Stimulated activated CD4-positive, alpha-beta T cell treated with anti-CD3 and anti-CD28 coated beads, Interleukin-1b, Interleukin-23, amount 100 ng/mL, for 4 hours (primary cell): ENCODE measurements around the gene NFIX.
"Not testable (repeated sequence)": the region's sequence is repeated elsewhere in the genome, so short reads cannot be mapped to it uniquely, and the experiment has no call there.

Experiments used
- DNase-seq, 2 donors: peaks; one replicate each; pipeline ENCODE4 v3.0.0-alpha.2; 2020; ENCODE audit warnings: low read depth in 2 of 2

NFIX gene

DNA sequence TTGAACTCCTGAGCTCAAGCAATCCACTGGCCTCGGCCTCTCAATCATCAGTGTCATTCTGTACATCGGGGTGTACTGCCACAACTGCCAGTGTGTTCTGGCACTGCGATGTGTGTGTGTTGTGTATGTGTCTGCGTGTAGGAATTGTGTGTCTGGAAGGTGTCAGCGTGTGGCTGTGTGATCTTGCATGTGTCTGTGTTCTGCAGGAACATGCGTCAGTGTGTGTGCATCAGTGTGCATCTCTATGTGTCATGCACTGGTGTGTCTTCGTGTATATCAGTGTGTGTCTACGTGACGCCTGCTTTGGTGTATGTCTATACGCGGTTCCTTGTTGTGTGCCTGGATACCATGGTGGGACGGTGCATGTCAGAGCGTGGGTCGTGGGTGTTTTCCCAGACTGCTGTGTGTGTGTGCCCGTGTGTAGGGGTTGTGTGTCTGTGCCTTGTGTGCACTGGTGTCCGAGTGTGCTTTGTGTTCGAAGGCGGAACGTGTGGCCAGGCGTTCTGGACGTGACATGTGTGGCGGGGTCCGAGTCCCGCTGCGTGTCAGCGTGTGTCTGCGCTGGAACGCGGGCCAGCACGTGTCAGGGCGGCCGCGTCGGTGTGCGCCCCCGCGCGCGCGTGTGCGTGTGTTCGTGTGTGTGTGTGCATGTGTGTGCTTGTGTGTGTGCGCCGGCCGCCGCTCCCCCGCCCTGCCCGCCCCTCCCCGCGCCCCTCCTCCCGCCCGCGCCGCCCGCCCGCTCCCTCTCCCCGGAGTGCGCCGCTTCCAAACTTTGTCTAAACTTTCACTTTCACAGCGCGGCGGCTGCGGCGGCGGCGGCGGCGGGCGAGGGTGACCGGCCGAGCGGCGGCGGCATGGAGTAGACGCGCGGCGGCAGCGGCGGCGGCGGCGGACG is at the start of gene NFIX:
TSS of gene NFIX (plus strand) at position 775 of the 895 bp plus-strand sequence. CDS start 363 bp downstream, outside the sequence.
- peak; percentile 62 to 65 for DNase-seq

DNA sequence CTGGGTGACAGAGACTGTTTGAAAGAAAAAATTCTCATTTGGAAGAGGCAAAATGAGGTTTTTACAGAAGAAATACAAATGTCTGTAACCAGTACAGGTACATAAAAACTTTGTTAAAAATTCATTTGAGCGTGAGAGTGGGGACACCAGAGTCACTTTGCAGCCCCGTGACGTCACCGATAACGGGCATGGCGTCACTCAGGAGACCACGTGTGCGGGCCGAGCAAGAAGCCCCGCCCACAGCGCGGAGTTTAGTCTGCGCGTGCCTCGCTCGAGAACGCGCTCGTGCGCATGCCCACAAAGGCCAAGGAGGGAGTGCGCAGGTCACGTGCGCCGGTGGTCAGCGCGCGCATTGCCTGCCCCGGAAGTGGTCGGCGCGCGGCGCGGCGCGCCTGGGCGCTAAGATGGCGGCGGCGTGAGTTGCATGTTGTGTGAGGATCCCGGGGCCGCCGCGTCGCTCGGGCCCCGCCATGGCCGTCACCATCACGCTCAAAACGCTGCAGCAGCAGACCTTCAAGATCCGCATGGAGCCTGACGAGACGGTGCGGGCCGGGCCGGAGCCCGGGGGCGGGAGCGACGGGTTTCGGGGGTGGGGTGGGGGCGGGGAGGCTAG is 49.7 kb upstream of the NFIX start, which contains the start of gene RAD23A:
TSS of gene RAD23A (plus strand) at position 384 of the 613 bp plus-strand sequence. CDS start at position 471, 87 bp downstream.
- peak; percentile 98 to 99 for DNase-seq

DNA sequence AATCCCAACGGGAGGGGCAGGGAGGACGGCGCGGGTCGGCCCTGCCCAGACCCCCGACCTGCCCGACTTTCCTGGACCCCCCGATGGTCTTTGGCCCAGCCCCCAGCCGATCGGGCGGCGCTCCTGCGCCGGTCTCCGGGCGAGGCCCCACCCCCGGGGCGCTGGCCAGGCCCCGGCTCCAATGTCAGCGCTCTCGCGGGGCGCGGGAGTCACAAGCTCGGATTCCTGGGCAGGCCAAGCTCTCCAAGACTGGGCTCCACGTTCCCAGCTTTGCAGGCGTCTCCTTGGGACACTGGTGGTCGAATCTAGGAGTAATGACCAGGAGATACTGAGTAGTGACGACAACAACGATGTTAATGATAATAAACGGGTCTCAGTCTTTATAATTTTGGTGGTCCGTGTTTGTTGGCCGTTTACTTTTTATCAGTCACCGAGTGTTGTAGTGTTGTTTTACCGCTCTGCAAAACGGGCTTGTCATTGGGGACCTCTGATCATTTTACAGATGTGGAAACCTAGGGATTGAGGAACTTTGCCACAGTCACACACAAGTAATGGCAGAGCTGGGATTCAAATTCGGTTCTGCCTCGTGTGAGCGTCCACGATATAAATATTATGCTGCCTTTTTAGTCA is 49.1 kb upstream of the NFIX start:
- DNase-seq: peak in 1 of 2 donors; percentile 56

DNA sequence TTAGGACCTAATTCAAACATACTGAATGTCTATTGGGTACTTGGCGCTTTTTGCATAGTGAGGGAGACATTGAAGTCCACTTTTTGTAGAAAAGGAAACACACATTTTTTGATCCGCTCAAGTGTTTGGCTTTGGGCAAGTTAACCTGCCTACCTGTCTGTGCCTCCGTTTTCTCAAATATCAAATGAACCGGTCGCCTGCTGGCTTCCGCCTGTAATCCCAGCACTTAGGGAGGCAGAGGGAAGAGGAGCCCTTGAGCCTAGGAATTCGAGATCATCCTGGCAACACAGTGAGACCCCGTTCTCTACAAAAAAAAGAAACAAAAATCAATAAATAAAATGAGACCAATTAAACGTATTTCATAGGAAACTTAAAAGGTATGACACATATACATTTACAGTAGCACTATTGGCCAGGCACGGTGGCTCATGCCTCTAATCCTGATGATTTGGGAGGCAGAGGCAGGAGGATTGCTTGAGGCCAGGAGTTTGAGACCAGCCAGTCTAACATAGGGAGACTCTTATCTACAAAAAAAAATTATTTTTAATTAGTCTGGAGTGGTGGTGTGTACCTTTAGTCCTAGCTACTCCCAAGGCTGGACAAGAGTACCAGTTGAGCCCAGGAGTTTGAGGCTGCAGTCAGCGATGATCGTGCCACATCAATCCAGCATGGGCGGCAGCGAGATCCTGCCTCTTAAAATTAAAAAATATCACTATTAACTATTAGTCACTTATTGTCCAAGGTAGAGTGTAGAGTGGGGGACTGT is 48.4 kb upstream of the NFIX start:
- DNase-seq: no peak

DNA sequence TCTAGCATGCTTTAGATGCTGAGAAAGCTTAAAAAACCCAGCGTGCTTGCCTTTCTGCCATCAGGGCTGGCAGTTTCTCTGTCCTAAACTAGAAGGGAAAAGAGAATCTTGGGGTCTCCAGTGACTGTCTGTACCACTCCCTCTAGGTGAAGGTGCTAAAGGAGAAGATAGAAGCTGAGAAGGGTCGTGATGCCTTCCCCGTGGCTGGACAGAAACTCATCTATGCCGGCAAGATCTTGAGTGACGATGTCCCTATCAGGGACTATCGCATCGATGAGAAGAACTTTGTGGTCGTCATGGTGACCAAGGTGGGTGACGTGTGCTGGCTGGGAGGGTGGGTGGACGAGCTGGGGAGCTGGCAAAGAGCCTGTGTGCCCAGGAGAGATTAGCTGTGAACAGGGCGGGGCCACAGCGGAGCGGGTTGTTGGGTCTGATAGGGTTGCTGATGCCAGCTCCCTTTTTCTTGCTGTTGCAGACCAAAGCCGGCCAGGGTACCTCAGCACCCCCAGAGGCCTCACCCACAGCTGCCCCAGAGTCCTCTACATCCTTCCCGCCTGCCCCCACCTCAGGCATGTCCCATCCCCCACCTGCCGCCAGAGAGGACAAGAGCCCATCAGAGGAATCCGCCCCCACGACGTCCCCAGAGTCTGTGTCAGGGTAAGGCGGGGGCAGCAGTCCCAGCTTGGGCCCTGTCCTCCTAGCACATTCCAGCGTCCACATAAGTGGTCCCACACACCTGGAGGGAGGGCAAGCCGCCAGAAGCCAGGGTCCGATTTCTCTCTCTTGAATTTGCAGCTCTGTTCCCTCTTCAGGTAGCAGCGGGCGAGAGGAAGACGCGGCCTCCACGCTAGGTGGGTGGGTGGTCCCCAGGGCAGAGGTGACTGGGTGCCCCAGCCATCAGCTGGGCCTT is 47.3 kb upstream of the NFIX start:
- no peak for DNase-seq

DNA sequence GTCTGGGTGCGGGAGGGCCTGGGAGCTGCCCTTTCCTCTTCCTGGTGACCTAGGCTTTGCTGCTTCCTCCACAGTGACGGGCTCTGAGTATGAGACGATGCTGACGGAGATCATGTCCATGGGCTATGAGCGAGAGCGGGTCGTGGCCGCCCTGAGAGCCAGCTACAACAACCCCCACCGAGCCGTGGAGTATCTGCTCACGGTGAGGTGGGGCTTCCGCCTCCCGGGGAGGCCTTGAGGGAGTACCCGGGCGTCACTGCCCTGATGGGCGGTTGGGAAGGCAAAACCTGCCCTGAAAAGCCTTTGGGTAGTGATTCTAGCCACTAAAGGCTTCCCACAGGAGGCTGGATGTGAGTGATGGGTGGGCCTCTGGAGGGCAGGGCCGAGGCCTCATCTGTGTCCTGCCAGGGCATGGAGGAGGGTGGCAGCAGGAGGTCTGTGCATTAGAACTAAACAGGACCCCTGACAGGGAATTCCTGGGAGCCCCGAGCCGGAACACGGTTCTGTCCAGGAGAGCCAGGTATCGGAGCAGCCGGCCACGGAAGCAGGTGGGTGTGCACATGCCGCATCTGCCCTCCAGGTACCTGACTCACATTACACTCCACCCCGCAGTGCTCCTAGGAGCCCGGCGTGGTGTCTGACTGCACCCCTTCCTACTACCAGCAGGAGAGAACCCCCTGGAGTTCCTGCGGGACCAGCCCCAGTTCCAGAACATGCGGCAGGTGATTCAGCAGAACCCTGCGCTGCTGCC is 46.5 kb upstream of the NFIX start:
- DNase-seq: no peak

DNA sequence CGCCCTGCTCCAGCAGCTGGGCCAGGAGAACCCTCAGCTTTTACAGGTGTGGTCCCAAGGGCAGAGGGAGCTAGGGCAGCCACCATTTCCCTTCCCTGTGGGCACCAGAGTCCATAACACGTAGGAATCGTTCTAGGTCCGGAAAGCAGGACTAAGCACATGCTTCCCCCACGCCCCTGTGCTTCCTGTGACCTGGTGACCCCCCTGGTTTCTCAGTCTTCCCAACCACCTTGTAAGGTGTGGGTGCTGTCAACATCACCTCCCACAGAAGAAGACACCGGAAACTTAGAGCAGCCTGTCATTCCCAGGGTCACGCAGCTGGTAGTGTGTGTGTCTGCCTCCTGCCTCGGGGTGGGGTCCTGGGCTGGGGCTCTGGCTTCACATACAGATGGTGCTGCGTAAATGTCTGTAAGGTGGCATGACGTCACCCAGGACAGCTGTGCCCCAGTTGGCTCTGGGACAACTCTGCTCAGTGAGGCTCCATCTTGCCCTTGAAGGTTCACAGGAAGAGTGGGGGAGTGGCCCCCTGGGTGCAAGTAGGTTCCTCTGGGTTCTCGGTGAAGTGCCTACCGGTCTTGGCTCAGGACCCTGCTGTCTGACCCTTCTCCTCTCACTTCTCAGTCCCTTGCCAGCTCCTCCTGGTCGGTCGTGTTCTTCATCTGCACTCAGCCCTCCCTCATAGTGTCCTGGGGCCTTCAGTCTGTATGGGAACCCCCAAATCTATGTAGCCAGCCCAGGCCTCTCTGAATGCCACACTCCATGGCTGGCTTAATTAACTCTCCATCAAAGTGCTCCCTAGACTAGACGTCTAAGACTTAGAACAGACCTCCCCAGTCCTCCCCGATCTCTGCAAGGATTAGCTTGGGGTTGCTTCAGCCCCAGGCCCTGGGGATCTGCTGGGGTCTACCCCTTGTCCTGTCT is 45.7 kb upstream of the NFIX start:
- DNase-seq: no peak

DNA sequence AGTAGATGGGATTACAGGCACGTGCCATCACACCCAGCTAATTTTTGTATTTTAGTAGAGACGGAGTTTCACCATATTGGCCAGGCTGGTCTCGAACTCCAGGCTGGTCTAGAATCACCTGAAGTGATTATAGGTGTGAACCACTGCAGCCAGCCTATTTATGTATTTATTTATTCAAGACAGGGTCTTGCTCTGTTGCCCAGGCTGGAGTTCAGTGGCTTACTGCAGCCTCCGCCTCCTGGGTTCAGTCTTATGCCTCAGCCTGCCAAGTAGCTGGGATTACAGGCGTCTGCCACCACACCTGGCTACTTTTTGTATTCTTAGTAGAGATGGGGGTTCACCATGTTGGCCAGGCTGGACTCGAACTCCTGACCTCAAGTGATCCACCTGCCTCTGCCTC is 43.2 kb upstream of the NFIX start:
- not testable (repeated sequence) for DNase-seq

DNA sequence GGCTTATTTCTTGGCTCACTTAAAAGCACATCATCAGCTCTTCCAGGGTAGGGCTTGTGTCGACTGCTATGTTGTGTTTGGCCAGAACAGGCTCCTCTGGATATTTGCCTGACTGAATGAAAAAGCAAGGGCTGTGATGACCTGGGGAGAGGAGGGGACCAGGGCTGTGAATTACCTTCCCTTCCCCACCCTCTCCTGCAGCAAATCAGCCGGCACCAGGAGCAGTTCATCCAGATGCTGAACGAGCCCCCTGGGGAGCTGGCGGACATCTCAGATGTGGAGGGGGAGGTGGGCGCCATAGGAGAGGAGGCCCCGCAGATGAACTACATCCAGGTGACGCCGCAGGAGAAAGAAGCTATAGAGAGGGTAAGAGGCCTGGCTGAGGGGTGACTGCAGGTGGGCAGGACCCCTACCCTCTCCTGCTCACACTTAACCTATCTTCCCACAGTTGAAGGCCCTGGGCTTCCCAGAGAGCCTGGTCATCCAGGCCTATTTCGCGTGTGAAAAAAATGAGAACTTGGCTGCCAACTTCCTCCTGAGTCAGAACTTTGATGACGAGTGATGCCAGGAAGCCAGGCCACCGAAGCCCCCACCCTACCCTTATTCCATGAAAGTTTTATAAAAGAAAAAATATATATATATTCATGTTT is 42.7 kb upstream of the NFIX start:
- no peak for DNase-seq

DNA sequence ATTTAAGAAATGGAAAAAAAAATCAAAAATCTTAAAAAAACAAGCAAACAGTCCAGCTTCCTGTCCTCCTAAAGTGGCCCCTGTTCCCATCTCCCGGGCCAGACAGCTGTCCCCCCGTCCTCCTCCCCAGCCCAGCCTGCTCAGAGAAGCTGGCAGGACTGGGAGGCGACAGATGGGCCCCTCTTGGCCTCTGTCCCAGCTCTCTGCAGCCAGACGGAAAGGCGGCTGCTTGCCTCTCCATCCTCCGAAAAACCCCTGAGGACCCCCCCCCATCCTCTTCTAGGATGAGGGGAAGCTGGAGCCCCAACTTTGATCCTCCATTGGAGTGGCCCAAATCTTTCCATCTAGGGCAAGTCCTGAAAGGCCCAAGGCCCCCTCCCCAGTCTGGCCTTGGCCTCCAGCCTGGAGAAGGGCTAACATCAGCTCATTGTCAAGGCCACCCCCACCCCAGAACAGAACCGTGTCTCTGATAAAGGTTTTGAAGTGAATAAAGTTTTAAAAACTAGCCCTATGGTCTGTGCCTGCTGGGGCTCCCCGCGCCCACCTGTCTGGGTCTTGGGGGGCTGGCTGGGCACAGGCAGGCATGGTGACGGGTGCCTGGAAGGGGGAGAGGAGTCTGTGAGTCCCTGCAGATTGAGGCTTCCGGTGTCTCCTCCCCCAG is 42.0 kb upstream of the NFIX start:
- DNase-seq: no peak

DNA sequence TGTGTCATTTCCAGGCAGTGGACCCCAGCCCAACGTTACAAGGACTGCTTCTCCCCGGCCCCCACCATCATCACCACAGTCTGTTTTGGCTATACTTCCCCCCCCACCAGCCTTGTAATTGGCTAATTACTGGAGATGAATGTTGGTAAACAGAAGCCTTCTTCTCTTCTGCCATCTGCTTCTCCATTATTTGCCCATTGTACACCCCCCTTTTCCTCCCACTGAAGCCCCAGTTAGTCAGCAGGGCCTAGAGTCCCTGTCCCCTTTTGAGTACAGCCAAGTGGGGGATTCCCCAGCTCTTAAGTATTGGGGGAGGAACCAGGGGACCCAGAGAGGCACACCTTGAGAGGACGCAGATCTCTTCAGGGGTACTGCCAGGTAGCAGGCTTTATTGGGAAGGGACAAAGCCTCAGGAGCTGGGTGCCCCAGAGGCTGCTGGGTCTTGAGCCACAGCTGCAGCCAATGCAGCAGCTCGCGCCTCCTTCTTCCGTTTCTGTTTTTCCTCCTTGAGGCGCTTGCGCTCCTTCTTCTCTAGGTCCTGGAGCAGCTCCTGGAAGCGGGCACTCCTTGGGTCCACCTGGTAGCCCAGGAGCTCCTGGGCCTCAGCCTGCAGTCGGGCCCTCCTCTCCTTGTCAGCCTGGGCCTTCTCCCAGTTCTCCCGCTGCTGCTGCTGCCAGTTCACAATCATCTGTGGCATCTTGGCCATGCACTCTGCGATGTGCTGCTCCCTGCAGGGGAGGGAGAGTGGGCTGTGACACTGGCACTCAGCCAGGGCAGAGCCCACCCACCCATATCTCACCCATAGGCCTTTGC is 41.3 kb upstream of the NFIX start:
- DNase-seq: no peak

DNA sequence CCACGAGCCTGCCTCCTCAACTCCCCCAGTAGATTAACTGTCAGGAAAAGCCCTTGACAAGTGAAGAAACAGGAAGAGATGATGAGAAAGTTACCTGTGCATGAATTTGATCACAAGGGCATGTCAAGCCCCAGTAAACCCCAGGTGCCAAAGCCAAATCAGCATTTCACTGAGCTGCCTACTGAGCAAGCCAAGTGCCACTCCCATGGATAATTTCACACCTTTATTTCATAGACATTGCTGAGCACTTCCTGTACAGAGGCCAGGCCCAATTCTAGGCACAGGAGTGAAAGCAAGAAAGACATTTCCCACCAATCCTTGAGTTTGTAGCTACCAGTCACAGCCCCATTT is 40.7 kb upstream of the NFIX start:
- no peak for DNase-seq

DNA sequence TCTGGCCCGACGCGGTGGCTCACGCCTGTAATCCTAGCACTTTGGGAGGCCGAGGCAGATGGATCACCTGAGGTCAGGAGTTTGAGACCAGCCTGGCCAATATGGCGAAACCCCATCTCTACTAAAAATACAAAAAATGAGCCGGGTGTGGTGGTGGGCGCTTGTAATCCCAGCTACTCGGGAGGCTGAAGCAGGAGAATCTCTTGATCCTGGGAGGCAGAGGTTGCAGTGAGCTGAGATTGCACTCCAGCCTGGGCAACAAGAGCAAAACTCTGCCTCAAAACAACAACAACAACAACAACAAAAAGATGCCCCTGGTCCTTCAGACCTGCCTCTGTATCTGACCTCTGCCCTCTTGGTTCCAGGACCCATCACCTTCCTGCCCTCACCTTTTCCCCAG is 39.7 kb upstream of the NFIX start:
- not testable (repeated sequence) for DNase-seq

DNA sequence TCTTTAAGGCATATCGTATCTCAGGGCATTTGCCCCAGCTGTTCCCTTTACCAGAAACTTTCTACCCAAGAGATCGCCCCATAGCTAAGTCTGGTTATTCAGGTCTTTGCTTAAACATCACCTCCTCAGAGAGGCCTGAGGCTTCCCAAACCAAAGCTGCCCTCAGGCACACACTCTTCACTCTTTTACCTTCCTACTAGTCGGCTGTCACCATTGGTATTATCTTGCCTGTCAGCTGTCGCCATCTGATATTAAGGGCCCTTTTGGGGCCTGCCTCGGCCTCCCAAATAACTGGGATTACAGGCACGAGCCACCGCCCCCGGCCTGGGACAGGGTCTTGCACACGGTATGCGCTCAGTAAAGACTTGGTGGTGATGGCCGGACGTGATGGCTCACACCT is 39.3 kb upstream of the NFIX start:
- no peak for DNase-seq

DNA sequence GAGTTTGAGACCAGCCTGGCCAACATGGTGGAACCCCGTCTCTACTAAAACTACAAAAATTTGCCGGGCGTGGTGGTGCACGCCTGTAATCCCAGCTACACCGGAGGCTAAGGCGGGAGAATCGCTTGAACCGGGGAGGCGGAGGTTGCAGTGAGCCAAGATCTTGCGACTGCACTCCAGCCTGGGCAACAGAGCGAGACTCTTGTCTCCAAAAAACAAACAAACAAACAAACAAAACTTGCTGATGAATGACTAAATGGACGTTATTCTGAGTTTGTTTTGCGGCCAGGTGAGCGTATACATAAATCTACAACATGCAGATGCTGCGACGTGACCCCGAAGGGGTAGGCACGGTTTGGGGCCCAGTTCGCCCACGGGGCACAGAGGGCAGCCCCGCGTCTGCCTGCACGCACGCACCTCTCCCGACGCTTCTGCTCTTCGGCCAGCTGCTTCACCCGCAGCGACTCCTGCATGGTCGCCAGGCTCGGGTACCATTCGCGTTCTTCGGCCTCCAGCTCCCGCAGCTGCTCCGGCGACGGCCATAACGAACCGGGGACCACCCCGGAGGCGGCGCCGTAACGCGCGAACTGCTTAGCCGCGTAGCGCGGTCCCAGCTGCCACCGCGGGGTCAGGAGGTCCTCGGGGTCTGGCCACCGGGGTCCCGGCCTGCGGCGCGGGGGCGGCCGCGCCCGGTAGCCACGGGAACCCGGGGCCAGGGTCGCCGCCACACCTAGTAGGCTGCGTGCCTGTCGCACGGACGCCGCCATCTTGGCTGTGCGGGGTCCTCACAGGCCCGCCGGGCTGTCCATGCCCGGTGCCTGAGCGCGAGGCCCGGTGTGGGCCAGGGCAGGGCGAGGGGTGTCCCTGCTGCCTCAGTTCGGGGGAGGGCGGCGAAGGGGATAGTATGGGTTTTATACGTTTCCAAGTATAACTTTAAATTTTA is 38.6 kb upstream of the NFIX start, which contains the start of gene GADD45GIP1:
TSS of gene GADD45GIP1 (minus strand) at position 778 of the 943 bp plus-strand sequence. CDS start at position 767, 11 bp downstream.
- peak; percentile 70 to 81 for DNase-seq
